A673 (cell line): ENCODE measurements around the gene KCNG2. TPM values are rescaled to one million over a fixed set of nuclear protein-coding genes. Genes with fewer than 3 reads are reported as not detected.

Experiments
- BruUV-seq: library from RNA; stranded (reverse); fragments of 400-500 nt; replicated peaks from 2 replicates; lab custom pipeline; 2021; lab: Mats Ljungman, UMichigan
- CTCF ChIA-PET: fragments of 300-600 bp; sonication (Branson Sonifier 250); formaldehyde crosslinking; loops from one replicate; lab custom pipeline; 2022; ENCODE audit warnings: antibody characterized with exemption; lab: Charles Lee
- POLR2A ChIA-PET: fragments of 300-600 bp; sonication (Branson Sonifier 250); formaldehyde crosslinking; loops from one replicate; lab custom pipeline; 2022; ENCODE audit warnings: antibody characterized with exemption; ENCODE audit not compliant: low non-redundant PET; lab: Charles Lee
- DNase-seq: peaks from one replicate; pipeline ENCODE4 v3.0.0-alpha.2; 2015; ENCODE audit warnings: low spot score
- H3K27ac ChIP-seq: fragments of 200-600 bp; sonication (generic); 2 replicates; pipeline ENCODE4 v1.5.1; 2016; ENCODE audit warnings: mixed run types, low read depth, mild to moderate bottlenecking, mixed read lengths, antibody characterized with exemption, low read length; ENCODE audit not compliant: poor library complexity, severe bottlenecking
- H3K27me3 ChIP-seq: fragments of 200-600 bp; sonication (generic); replicated peaks from 2 replicates; pipeline ENCODE4 v1.6.1; 2017; ENCODE audit warnings: mixed run types, low read depth, mild to moderate bottlenecking, mixed read lengths, antibody characterized with exemption, low read length; ENCODE audit not compliant: insufficient read depth, poor library complexity
- H3K36me3 ChIP-seq: fragments of 200-600 bp; sonication (generic); 2 replicates; pipeline ENCODE4 v1.6.1; 2016; ENCODE audit warnings: mixed run types, mild to moderate bottlenecking, mixed read lengths, antibody characterized with exemption, low read length; ENCODE audit not compliant: insufficient read depth, poor library complexity, severe bottlenecking
- H3K4me1 ChIP-seq: fragments of 200-600 bp; sonication (generic); 2 replicates; pipeline ENCODE4 v1.6.1; 2017; ENCODE audit warnings: mixed run types, mild to moderate bottlenecking, mixed read lengths, antibody characterized with exemption, low read length; ENCODE audit not compliant: insufficient read depth, poor library complexity, severe bottlenecking
- H3K4me3 ChIP-seq: fragments of 200-600 bp; sonication (generic); 2 replicates; pipeline ENCODE4 v1.5.1; 2016; ENCODE audit warnings: low read depth, mixed run types, mild to moderate bottlenecking, mixed read lengths, low read length; ENCODE audit not compliant: poor library complexity, severe bottlenecking
- H3K9me3 ChIP-seq: fragments of 200-600 bp; sonication (generic); 2 replicates; pipeline ENCODE4 v1.6.1; 2016; ENCODE audit warnings: mixed run types, low read depth, mild to moderate bottlenecking, mixed read lengths, antibody characterized with exemption, low read length; ENCODE audit not compliant: poor library complexity, severe bottlenecking
- CTCF ChIP-seq: fragments of 300-800, 200-600 bp; sonication (generic); conservative IDR thresholded peaks from 2 replicates; pipeline ENCODE4 v1.5.1; 2017; ENCODE audit warnings: low read depth, mild to moderate bottlenecking, antibody characterized with exemption, low read length, moderate library complexity, mixed read lengths
- EZH2 ChIP-seq: fragments of 200-600 bp; sonication (generic); IDR thresholded peaks from 2 replicates; pipeline ENCODE4 v1.6.1; 2017; ENCODE audit warnings: borderline replicate concordance, low read depth, mild to moderate bottlenecking, mixed read lengths, antibody characterized with exemption, low read length; ENCODE audit not compliant: poor library complexity, severe bottlenecking
- intact Hi-C: fragments of 100-400 bp; cut with micrococcal nuclease; formaldehyde crosslinking; loops from one replicate; pipeline ENCODE4 v1.10.0; 2022; ENCODE audit not compliant: unreplicated experiment
- total RNA-seq: library from RNA; stranded (reverse); gene quantifications from 2 replicates; pipeline ENCODE4 v1.2.3, GENCODE V29; 2021

The KCNG2 gene
- total RNA-seq, 1 experiment from 2014 or later: not detected

GRCh38 chr18:79787865-79788733 is 9.6 kb upstream of the KCNG2 start:
- no peaks in the 10 kb centered on the region for H3K9me3 ChIP-seq
- intact Hi-C loops: no loop called here
- no peaks in the 10 kb centered on the region for H3K4me1 ChIP-seq
- ChIA-PET CTCF (no interaction called here), POLR2A (no interaction called here)
- no peak overlapping the region for H3K27ac ChIP-seq
- H3K27me3 ChIP-seq: peaks cover 67% of the 10 kb centered on the region
- DNase-seq: no peak
- H3K36me3 ChIP-seq: no peaks in the 10 kb centered on the region
- H3K4me3 ChIP-seq: no peak overlapping the region
- no TSS peak for BruUV-seq
- TF ChIP-seq EZH2: peak; percentile 85
- no peak for TF ChIP-seq CTCF

GRCh38 chr18:79788734-79789085 is 9.0 kb upstream of the KCNG2 start:
- TF ChIP-seq EZH2 (no peak), CTCF (no peak)
- no peak for DNase-seq
- H3K27ac ChIP-seq: no peak overlapping the region
- CTCF ChIA-PET: no interaction called here
- no peak overlapping the region for H3K4me3 ChIP-seq
- H3K27me3 ChIP-seq: peaks cover 67% of the 10 kb centered on the region
- no peaks in the 10 kb centered on the region for H3K36me3 ChIP-seq
- no TSS peak for BruUV-seq
- intact Hi-C loops: no loop called here
- no peaks in the 10 kb centered on the region for H3K4me1 ChIP-seq
- H3K9me3 ChIP-seq: no peaks in the 10 kb centered on the region
- POLR2A ChIA-PET: no interaction called here

GRCh38 chr18:79789091-79789891 is 8.4 kb upstream of the KCNG2 start:
- H3K4me3 ChIP-seq: no peak overlapping the region
- H3K27ac ChIP-seq: no peak overlapping the region
- no peak for TF ChIP-seq EZH2
- TF ChIP-seq CTCF: no peak
- intact Hi-C loops: no loop called here
- no peaks in the 10 kb centered on the region for H3K36me3 ChIP-seq
- DNase-seq: no peak
- POLR2A ChIA-PET: no interaction called here
- peaks cover 63% of the 10 kb centered on the region for H3K27me3 ChIP-seq
- no TSS peak for BruUV-seq
- no peaks in the 10 kb centered on the region for H3K9me3 ChIP-seq
- CTCF ChIA-PET: no interaction called here
- no peaks in the 10 kb centered on the region for H3K4me1 ChIP-seq
